Measurements from ENCODE around the gene ETS2. TPM values are rescaled to one million over a fixed set of nuclear protein-coding genes. Genes with fewer than 3 reads are reported as not detected.

ETS2 gene
- total RNA-seq, 4 donors from 2014 or later: 31.1 to 175 (median 63.8) TPM

- Histone ChIP-seq H3K27me3 (no peaks in the 10 kb centered on the region), H3K4me1 (no peaks in the 10 kb centered on the region), H3K9me3 (no peaks in the 10 kb centered on the region), H3K4me3 (no peak overlapping the region), H3K36me3 (no peaks in the 10 kb centered on the region), H3K27ac (replicated peaks in 1 of 4) (no peak overlapping the region)
- 98% methylated on average over 3 of the region's 3 CpGs for WGBS
- TF ChIP-seq POLR2A (IDR thresholded peaks at IDR 0.05; ENCODE audit: low read depth): no peak
- TF ChIP-seq EP300 (IDR thresholded peaks at IDR 0.05): no peak
- TF ChIP-seq, protein P1, sequence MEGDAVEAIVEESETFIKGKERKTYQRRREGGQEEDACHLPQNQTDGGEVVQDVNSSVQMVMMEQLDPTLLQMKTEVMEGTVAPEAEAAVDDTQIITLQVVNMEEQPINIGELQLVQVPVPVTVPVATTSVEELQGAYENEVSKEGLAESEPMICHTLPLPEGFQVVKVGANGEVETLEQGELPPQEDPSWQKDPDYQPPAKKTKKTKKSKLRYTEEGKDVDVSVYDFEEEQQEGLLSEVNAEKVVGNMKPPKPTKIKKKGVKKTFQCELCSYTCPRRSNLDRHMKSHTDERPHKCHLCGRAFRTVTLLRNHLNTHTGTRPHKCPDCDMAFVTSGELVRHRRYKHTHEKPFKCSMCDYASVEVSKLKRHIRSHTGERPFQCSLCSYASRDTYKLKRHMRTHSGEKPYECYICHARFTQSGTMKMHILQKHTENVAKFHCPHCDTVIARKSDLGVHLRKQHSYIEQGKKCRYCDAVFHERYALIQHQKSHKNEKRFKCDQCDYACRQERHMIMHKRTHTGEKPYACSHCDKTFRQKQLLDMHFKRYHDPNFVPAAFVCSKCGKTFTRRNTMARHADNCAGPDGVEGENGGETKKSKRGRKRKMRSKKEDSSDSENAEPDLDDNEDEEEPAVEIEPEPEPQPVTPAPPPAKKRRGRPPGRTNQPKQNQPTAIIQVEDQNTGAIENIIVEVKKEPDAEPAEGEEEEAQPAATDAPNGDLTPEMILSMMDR (IDR thresholded peaks at IDR 0.05): no peak
- TF ChIP-seq POLR2AphosphoS5 (IDR thresholded peaks at IDR 0.05): no peak
- intact Hi-C loops (cut with DNase I): no loop called here
- DNase-seq (ENCODE audit: extremely low spot score): no peak
These were observed 16.5 kb upstream of the ETS2 start for GRCh38 chr21:38789275-38789674.

- Histone ChIP-seq H3K27ac (replicated peaks in 1 of 4) (no peak overlapping the region), H3K9me3 (no peaks in the 10 kb centered on the region), H3K4me3 (no peak overlapping the region), H3K27me3 (no peaks in the 10 kb centered on the region), H3K4me1 (no peaks in the 10 kb centered on the region), H3K36me3 (no peaks in the 10 kb centered on the region)
- 56% methylated on average over 7 of the region's 7 CpGs for WGBS
- intact Hi-C loops (cut with DNase I): no loop called here
- TF ChIP-seq, protein P1 (IDR thresholded peaks at IDR 0.05): no peak
- TF ChIP-seq POLR2AphosphoS5 (IDR thresholded peaks at IDR 0.05): no peak
- no peak for TF ChIP-seq POLR2A (IDR thresholded peaks at IDR 0.05; ENCODE audit: low read depth)
- TF ChIP-seq EP300 (IDR thresholded peaks at IDR 0.05): no peak
- no peak for DNase-seq (ENCODE audit: extremely low spot score)
These were observed 15.7 kb upstream of the ETS2 start for GRCh38 chr21:38790059-38790458.

- no peaks in the 10 kb centered on the region for H3K27me3 ChIP-seq
- intact Hi-C loops (cut with DNase I): no loop called here
- WGBS: 67% methylated on average over 4 of the region's 4 CpGs
- H3K4me1 ChIP-seq: no peaks in the 10 kb centered on the region
- no peak for DNase-seq (ENCODE audit: extremely low spot score)
- no peaks in the 10 kb centered on the region for H3K36me3 ChIP-seq
- no peaks in the 10 kb centered on the region for H3K9me3 ChIP-seq
- TF ChIP-seq, protein P1 (IDR thresholded peaks at IDR 0.05): no peak
- TF ChIP-seq POLR2AphosphoS5 (IDR thresholded peaks at IDR 0.05) (no peak), EP300 (IDR thresholded peaks at IDR 0.05) (no peak), POLR2A (IDR thresholded peaks at IDR 0.05; ENCODE audit: low read depth) (no peak)
- no peak overlapping the region for H3K4me3 ChIP-seq
- no peak overlapping the region for H3K27ac ChIP-seq (replicated peaks in 1 of 4)
These were observed 14.8 kb upstream of the ETS2 start for GRCh38 chr21:38790961-38791360.

- 91% methylated on average over 5 of the region's 5 CpGs for whole genome bisulfite sequencing
- TF ChIP-seq EP300 (IDR thresholded peaks at IDR 0.05) (no peak), POLR2AphosphoS5 (IDR thresholded peaks at IDR 0.05) (no peak), POLR2A (IDR thresholded peaks at IDR 0.05; ENCODE audit: low read depth) (no peak)
- TF ChIP-seq, protein P1 (IDR thresholded peaks at IDR 0.05): no peak
- no peaks in the 10 kb centered on the region for H3K36me3 ChIP-seq
- H3K27me3 ChIP-seq: no peaks in the 10 kb centered on the region
- no peak overlapping the region for H3K4me3 ChIP-seq
- no peak for DNase-seq (ENCODE audit: extremely low spot score)
- intact Hi-C loops (cut with DNase I): no loop called here
- no peaks in the 10 kb centered on the region for H3K9me3 ChIP-seq
- H3K27ac ChIP-seq (replicated peaks in 1 of 4): no peak overlapping the region
- no peaks in the 10 kb centered on the region for H3K4me1 ChIP-seq
These were observed 12.9 kb upstream of the ETS2 start for GRCh38 chr21:38792676-38793459.
